ENCODE results near the gene GRN.

The GRN gene

DNA sequence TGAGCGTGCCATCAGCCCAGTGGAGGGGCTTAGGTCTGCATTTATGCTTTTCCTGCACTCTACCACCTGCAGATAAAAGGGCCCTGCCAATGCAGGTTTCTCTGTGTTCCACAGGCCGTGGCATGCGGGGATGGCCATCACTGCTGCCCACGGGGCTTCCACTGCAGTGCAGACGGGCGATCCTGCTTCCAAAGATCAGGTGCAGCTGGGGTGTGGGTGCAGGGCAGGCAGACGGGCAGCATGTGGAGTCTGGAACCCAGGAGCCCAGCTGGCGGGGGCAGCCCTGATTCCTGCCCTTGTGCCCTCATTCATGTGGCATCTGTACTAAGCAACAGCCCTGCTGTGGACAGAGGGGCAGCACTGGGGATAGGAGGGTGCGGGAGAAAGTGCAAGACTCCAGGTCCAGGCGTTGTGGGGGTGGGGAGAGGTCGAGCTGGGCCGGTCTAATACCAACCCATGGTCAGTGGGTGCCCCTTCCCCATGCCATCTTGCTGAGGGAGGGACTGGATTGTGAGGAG lies 4.5 kb downstream of the GRN start:
- H3K4me3 ChIP-seq (ENCODE audit: low read length) = no peak overlapping the region
- TF ChIP-seq, protein P1, sequence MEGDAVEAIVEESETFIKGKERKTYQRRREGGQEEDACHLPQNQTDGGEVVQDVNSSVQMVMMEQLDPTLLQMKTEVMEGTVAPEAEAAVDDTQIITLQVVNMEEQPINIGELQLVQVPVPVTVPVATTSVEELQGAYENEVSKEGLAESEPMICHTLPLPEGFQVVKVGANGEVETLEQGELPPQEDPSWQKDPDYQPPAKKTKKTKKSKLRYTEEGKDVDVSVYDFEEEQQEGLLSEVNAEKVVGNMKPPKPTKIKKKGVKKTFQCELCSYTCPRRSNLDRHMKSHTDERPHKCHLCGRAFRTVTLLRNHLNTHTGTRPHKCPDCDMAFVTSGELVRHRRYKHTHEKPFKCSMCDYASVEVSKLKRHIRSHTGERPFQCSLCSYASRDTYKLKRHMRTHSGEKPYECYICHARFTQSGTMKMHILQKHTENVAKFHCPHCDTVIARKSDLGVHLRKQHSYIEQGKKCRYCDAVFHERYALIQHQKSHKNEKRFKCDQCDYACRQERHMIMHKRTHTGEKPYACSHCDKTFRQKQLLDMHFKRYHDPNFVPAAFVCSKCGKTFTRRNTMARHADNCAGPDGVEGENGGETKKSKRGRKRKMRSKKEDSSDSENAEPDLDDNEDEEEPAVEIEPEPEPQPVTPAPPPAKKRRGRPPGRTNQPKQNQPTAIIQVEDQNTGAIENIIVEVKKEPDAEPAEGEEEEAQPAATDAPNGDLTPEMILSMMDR (conservative IDR thresholded peaks at IDR 0.05; ENCODE audit: low read length) = no peak
- DNase-seq (ENCODE audit: low read depth) = no peak

DNA sequence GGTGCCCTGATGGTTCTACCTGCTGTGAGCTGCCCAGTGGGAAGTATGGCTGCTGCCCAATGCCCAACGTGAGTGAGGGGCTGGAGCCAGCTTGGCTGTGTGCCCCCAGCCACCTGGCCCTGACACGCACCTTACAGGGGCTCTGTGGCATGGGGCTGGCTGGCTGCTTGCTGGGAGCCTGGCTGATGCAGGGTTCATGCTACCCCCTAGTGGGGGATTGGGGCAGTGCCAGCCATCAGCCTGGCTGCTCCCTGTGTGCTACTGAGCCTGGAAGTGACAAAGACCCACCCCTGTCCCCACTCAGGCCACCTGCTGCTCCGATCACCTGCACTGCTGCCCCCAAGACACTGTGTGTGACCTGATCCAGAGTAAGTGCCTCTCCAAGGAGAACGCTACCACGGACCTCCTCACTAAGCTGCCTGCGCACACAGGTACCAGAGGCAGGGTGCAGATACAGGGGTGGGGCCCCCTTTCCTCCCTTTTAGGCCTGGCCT lies 5.7 kb downstream of the GRN start:
- TF ChIP-seq, protein P1 (conservative IDR thresholded peaks at IDR 0.05; ENCODE audit: low read length) = peak; percentile 70

DNA sequence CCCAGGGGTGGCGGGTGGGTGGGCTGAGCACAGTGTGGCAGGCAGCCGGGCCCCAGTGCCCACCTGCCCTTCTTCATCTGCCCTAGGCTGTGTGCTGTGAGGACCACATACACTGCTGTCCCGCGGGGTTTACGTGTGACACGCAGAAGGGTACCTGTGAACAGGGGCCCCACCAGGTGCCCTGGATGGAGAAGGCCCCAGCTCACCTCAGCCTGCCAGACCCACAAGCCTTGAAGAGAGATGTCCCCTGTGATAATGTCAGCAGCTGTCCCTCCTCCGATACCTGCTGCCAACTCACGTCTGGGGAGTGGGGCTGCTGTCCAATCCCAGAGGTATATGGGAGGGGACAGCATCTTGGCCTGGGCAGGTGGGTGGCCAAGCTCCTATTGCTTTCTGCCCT lies 6.4 kb downstream of the GRN start:
- H3K4me3 ChIP-seq (ENCODE audit: low read length) = no peak overlapping the region
- TF ChIP-seq, protein P1 (conservative IDR thresholded peaks at IDR 0.05; ENCODE audit: low read length) = no peak
- DNase-seq (ENCODE audit: low read depth) = no peak

More for the DNA sequence above, 5.7 kb downstream of the GRN start:
- H3K4me3 ChIP-seq (ENCODE audit: low read length) = no peak overlapping the region
- DNase-seq (ENCODE audit: low read depth) = peak; percentile 43

DNA sequence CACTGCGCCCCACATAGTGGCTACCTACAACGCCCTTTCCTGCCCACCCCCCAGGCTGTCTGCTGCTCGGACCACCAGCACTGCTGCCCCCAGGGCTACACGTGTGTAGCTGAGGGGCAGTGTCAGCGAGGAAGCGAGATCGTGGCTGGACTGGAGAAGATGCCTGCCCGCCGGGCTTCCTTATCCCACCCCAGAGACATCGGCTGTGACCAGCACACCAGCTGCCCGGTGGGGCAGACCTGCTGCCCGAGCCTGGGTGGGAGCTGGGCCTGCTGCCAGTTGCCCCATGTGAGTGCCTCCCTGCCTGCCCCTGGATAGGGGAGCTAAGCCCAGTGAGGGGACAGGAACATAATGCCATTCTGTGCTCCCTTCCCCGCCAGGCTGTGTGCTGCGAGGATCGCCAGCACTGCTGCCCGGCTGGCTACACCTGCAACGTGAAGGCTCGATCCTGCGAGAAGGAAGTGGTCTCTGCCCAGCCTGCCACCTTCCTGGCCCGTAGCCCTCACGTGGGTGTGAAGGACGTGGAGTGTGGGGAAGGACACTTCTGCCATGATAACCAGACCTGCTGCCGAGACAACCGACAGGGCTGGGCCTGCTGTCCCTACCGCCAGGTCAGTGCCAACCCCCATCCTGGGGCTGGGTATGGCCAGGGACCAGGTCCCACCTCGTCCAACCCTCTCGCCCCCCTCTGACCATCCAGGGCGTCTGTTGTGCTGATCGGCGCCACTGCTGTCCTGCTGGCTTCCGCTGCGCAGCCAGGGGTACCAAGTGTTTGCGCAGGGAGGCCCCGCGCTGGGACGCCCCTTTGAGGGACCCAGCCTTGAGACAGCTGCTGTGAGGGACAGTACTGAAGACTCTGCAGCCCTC lies 7.1 kb downstream of the GRN start:
- TF ChIP-seq, protein P1 (conservative IDR thresholded peaks at IDR 0.05; ENCODE audit: low read length) = no peak
- no peak for DNase-seq (ENCODE audit: low read depth)
- H3K4me3 ChIP-seq (ENCODE audit: low read length) = no peak overlapping the region

DNA sequence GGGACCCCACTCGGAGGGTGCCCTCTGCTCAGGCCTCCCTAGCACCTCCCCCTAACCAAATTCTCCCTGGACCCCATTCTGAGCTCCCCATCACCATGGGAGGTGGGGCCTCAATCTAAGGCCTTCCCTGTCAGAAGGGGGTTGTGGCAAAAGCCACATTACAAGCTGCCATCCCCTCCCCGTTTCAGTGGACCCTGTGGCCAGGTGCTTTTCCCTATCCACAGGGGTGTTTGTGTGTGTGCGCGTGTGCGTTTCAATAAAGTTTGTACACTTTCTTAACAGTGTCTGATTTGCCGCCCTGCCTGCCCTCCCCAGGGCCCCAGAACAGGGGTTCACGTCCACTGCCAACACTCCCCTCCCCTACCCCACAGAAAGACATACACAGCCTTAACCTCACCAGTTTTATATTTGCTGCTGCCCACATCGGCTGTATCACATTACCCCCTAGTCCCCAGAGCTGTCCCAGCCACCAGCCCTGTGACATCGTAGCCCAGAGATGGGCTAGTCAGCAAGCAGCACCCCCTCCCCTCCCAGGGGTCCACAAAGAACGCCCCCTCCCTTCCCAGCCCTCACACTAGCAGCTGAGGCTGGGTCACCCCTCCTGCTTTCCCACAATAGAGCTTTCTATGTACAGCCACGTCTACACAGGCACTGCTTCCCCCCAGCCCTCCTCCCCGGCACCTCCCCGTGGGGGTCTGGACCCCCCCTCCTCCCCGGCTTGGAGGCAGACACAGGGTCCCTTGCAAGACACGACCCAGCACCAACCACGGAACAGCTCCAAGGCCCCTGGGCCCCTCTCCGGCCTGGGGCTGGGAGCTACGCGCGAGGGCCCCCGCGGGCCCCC lies 7.9 kb downstream of the GRN start:
- no peak for DNase-seq (ENCODE audit: low read depth)
- H3K4me3 ChIP-seq (ENCODE audit: low read length) = no peak overlapping the region
- TF ChIP-seq, protein P1 (conservative IDR thresholded peaks at IDR 0.05; ENCODE audit: low read length) = no peak

DNA sequence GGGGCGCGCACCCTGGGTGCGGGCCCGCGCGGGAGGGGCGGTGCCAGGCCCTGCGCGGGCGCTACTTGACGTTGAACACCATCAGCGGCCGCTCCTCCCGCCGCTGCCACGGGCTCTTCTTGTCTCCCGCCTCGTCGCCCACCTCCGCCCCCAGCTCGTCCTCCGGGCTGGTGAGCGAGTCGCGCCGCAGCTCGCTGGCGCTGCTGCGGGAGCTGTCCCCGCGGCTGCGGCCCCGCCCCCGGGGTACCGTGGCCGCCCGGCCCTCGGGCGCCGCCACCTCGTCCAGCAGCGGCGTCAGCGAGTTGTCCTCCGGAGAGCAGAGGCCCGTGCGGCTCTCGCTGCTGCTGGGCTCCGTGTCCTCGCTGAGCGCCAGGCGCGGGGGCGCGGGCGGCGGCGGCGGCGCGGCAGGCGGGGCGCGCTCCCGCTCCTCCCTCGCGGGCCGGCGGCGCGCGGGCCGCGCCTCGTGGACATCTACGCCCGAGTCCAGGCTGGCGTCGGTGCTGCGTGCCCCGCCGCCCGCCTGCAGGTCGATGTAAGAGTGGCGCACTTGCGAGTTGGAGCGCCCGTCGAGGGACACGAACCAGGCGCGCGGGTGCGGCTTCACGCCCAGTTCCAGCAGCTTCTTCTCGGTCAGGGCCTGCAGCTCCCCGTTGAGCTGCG lies 8.7 kb downstream of the GRN start:
- TF ChIP-seq, protein P1 (conservative IDR thresholded peaks at IDR 0.05; ENCODE audit: low read length) = no peak
- DNase-seq (ENCODE audit: low read depth) = no peak
- H3K4me3 ChIP-seq (ENCODE audit: low read length) = peak overlapping the region; percentile 15; the same call in 1 of the 2 replicates
